Caco-2 (cell line): ENCODE results near the gene PAPPA2. TPM values are rescaled to one million over a fixed set of nuclear protein-coding genes. Genes with fewer than 3 reads are reported as not detected.

Experiments used
- BruUV-seq: library from RNA; stranded (reverse); fragments of 400-500 nt; replicated peaks from 2 replicates; lab custom pipeline; 2021; lab: Mats Ljungman, UMichigan
- CTCF ChIA-PET: fragments of 300-600 bp; sonication (Branson Sonifier 250); formaldehyde crosslinking; loops from one replicate; lab custom pipeline; 2022; ENCODE audit warnings: antibody characterized with exemption; lab: Charles Lee
- POLR2A ChIA-PET: fragments of 300-600 bp; sonication (Branson Sonifier 250); formaldehyde crosslinking; loops from one replicate; lab custom pipeline; 2022; ENCODE audit warnings: antibody characterized with exemption; lab: Charles Lee
- DNase-seq, 2 experiments: peaks; one replicate each; pipeline versions ENCODE4 v3.0.0 to v3.0.0-alpha.2; 2020 to 2022
- H3K27me3 ChIP-seq: replicated peaks from 2 replicates; pipeline ENCODE4 v1.6.0; 2011; ENCODE audit warnings: low read length; ENCODE audit not compliant: control insufficient read depth, insufficient read depth
- H3K36me3 ChIP-seq: 2 replicates; pipeline ENCODE4 v1.5.1; 2011; ENCODE audit warnings: low read length; ENCODE audit not compliant: control insufficient read depth, insufficient read depth
- H3K4me1 ChIP-seq: fragments of 250-450 bp; sonication (Bioruptor Pico); 2 replicates; pipeline ENCODE4 v1.5.1; 2020; ENCODE audit warnings: mild to moderate bottlenecking
- H3K4me3 ChIP-seq: 2 replicates; pipeline ENCODE4 v1.5.1; 2011; ENCODE audit warnings: low read depth, mild to moderate bottlenecking, control low read depth, low read length
- H3K9me3 ChIP-seq: fragments of 250-450 bp; sonication (Bioruptor Pico); 2 replicates; pipeline ENCODE4 v1.5.1; 2020; ENCODE audit warnings: mild to moderate bottlenecking, moderate library complexity
- H3K27ac Mint-ChIP-seq: one replicate; pipeline ENCODE4 v1.8.0; 2022; ENCODE audit warnings: mixed read lengths; ENCODE audit not compliant: unreplicated experiment
- H3K27me3 Mint-ChIP-seq: one replicate; pipeline ENCODE4 v1.8.0; 2022; ENCODE audit warnings: mixed read lengths; ENCODE audit not compliant: insufficient read depth, unreplicated experiment
- H3K36me3 Mint-ChIP-seq: one replicate; pipeline ENCODE4 v1.8.0; 2022; ENCODE audit warnings: mild to moderate bottlenecking, mixed read lengths; ENCODE audit not compliant: insufficient read depth, unreplicated experiment
- H3K4me1 Mint-ChIP-seq: one replicate; pipeline ENCODE4 v1.8.0; 2022; ENCODE audit warnings: low read depth, mixed read lengths; ENCODE audit not compliant: unreplicated experiment
- H3K4me3 Mint-ChIP-seq: one replicate; pipeline ENCODE4 v1.8.0; 2022; ENCODE audit warnings: mild to moderate bottlenecking, moderate library complexity, mixed read lengths; ENCODE audit not compliant: unreplicated experiment
- H3K9me3 Mint-ChIP-seq: one replicate; pipeline ENCODE4 v1.8.0; 2022; ENCODE audit warnings: mixed read lengths; ENCODE audit not compliant: unreplicated experiment
- intact Hi-C: fragments of 100-400 bp; cut with micrococcal nuclease; formaldehyde crosslinking; loops from one replicate; pipeline ENCODE4 v1.10.0; 2022; ENCODE audit not compliant: unreplicated experiment
- total RNA-seq: library from RNA; stranded (reverse); gene quantifications from 2 replicates; pipeline ENCODE4 v1.2.3, GENCODE V29; 2022
- TF ChIP-seq, protein P1 (sequence below), 2 experiments: fragments of 200-600 bp in 1 of 2; IDR thresholded peaks; 1 replicate in 1 of 2; 2 replicates in 1 of 2; pipeline versions ENCODE4 v1.5.1 to v1.8.0; 2011 to 2022; ENCODE audit warnings: antibody characterized with exemption in 1 of 2, control low read depth in 1 of 2, inconsistent platforms in 1 of 2, low read depth in 1 of 2, low read length in 1 of 2, mild to moderate bottlenecking in 1 of 2, moderate library complexity in 1 of 2; ENCODE audit not compliant: insufficient read depth in 1 of 2, severe bottlenecking in 1 of 2, unreplicated experiment in 1 of 2

Gene PAPPA2
- total RNA-seq, 1 experiment from 2014 or later = 0.18 TPM

DNA sequence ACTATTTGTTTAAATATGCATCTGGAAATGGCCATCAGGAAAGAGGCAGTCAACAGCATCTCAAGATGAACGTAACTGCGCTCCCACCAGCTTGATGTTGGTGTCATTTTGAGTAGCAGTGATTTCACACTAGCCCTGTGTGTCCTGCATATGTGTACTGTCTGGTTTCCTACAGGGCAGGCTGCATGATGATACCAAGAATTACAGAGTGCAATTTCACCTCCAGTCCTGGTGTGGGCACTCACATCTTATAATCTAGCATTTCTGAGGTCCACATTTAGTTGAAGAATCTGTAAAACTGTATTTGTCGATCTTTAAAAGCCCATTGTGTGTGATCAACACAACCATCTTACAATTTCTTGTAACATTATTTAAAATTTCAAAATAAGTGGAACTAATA lies 336.4 kb downstream of the PAPPA2 start:
- intact Hi-C loops = no loop called here
- no TSS peak for BruUV-seq
- Mint-ChIP-seq H3K27ac (no peak overlapping the region), H3K4me1 (no peaks in the 10 kb centered on the region), H3K27me3 (peaks cover 11% of the 10 kb centered on the region), H3K9me3 (no peaks in the 10 kb centered on the region), H3K4me3 (no peak overlapping the region), H3K36me3 (no peaks in the 10 kb centered on the region)
- no peaks in the 10 kb centered on the region for H3K9me3 ChIP-seq
- no peaks in the 10 kb centered on the region for H3K4me1 ChIP-seq
- H3K4me3 ChIP-seq = no peak overlapping the region
- ChIA-PET POLR2A (no interaction called here), CTCF (no interaction called here)
- TF ChIP-seq, protein P1, sequence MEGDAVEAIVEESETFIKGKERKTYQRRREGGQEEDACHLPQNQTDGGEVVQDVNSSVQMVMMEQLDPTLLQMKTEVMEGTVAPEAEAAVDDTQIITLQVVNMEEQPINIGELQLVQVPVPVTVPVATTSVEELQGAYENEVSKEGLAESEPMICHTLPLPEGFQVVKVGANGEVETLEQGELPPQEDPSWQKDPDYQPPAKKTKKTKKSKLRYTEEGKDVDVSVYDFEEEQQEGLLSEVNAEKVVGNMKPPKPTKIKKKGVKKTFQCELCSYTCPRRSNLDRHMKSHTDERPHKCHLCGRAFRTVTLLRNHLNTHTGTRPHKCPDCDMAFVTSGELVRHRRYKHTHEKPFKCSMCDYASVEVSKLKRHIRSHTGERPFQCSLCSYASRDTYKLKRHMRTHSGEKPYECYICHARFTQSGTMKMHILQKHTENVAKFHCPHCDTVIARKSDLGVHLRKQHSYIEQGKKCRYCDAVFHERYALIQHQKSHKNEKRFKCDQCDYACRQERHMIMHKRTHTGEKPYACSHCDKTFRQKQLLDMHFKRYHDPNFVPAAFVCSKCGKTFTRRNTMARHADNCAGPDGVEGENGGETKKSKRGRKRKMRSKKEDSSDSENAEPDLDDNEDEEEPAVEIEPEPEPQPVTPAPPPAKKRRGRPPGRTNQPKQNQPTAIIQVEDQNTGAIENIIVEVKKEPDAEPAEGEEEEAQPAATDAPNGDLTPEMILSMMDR (IDR thresholded peaks at IDR 0.05; ENCODE audit: insufficient read depth in 1 of 2, low read depth in 1 of 2, low read length in 1 of 2, severe bottlenecking in 1 of 2, unreplicated experiment in 1 of 2) = no peak
- H3K36me3 ChIP-seq = no peaks in the 10 kb centered on the region
- no peaks in the 10 kb centered on the region for H3K27me3 ChIP-seq
- no peak for DNase-seq

DNA sequence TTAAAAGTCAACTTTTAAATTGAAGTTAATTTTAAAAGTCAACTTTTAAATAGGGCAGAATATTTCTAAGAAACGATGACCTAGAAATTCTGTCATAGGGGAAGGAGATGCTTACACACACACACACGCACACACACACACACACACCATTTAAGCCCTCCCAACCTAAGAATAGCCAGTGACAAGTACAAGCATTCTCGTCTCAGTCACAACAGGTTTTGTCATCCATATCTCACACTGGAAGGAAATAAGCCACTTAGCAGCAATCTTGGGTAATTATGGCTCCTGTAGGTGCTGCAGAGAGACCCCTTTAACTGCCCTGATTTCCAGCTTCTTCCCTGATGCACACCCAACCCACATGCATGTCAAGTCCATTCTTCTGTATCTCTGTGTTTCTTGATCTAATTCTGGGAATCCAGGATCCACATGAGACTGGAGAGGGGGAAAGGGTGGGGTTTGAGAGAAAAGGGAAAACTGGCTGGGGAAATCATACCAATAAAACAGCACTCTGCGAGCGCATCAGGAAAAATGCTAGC lies 338.1 kb downstream of the PAPPA2 start:
- Histone ChIP-seq H3K27me3 (no peaks in the 10 kb centered on the region), H3K4me3 (no peak overlapping the region), H3K9me3 (no peaks in the 10 kb centered on the region), H3K36me3 (no peaks in the 10 kb centered on the region), H3K4me1 (no peaks in the 10 kb centered on the region)
- no peak for DNase-seq
- POLR2A ChIA-PET = no interaction called here
- Mint-ChIP-seq H3K4me3 (no peak overlapping the region), H3K27me3 (peaks cover 10% of the 10 kb centered on the region), H3K27ac (no peak overlapping the region), H3K4me1 (no peaks in the 10 kb centered on the region), H3K9me3 (no peaks in the 10 kb centered on the region), H3K36me3 (no peaks in the 10 kb centered on the region)
- CTCF ChIA-PET = no interaction called here
- BruUV-seq = no TSS peak
- intact Hi-C loops = no loop called here
- TF ChIP-seq, protein P1 (IDR thresholded peaks at IDR 0.05; ENCODE audit: insufficient read depth in 1 of 2, low read depth in 1 of 2, low read length in 1 of 2, severe bottlenecking in 1 of 2, unreplicated experiment in 1 of 2) = no peak

DNA sequence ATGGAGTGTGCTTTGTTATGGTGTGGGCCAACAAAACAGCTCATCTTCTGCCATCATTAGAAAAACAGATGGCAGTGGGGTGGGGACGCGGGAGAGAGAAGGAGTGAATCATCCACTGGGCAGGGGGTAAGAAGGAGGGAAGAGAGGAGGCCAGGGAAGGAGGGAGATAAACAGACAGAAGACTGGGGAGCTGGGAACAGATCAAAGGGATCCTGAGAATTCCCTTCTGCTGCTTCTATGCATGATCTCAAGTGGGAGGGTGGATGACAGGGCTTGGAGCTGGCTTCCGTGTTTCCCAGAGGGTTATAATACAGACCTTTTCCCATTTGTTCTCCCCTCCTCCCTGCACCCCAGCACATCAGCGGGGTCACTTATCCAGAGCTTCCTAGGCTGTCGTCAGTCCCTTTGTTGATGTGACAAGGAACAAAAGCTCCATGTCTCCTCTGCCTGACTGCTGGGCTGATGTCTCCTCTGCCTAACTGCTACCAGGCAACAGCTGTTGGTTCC lies 338.6 kb downstream of the PAPPA2 start:
- intact Hi-C loops = no loop called here
- ChIA-PET POLR2A (no interaction called here), CTCF (no interaction called here)
- no peak for DNase-seq
- Mint-ChIP-seq H3K9me3 (no peaks in the 10 kb centered on the region), H3K27ac (no peak overlapping the region), H3K36me3 (no peaks in the 10 kb centered on the region), H3K4me1 (no peaks in the 10 kb centered on the region), H3K27me3 (peaks cover 10% of the 10 kb centered on the region), H3K4me3 (no peak overlapping the region)
- Histone ChIP-seq H3K4me3 (no peak overlapping the region), H3K4me1 (no peaks in the 10 kb centered on the region), H3K36me3 (no peaks in the 10 kb centered on the region), H3K27me3 (no peaks in the 10 kb centered on the region), H3K9me3 (no peaks in the 10 kb centered on the region)
- BruUV-seq = no TSS peak
- TF ChIP-seq, protein P1 (IDR thresholded peaks at IDR 0.05; ENCODE audit: insufficient read depth in 1 of 2, low read depth in 1 of 2, low read length in 1 of 2, severe bottlenecking in 1 of 2, unreplicated experiment in 1 of 2) = no peak
